Small intestine (tissue), 7 donors: ENCODE measurements around the gene AQP12B. TPM values are rescaled to one million over a fixed set of nuclear protein-coding genes. Genes with fewer than 3 reads are reported as not detected.
A peak's percentile ranks its signal among the peaks of the same experiment; 100 is the strongest.
"Not testable (repeated sequence)": the region's sequence is repeated elsewhere in the genome, so short reads cannot be mapped to it uniquely, and the experiment has no call there.

Experiments
- DNase-seq, 2 donors: peaks; one replicate each; pipeline versions ENCODE4 v3.0.0 to v3.0.0-alpha.2; 2013
- FAIRE-seq: peaks from 2 replicates; lab custom pipeline; 2012; peaks lifted over from hg19 to GRCh38; lab: Jason Lieb, UNC
- H3K27ac ChIP-seq, 3 donors: one replicate each; pipeline ENCODE4 v1.5.1; 2013; ENCODE audit warnings: low read length in 2 of 3, mild to moderate bottlenecking in 2 of 3, control low read depth in 1 of 3, inconsistent platforms in 1 of 3, low read depth in 1 of 3, moderate library complexity in 1 of 3
- H3K27me3 ChIP-seq, 3 donors: one replicate each; pipeline ENCODE4 v1.6.1; 2013; ENCODE audit warnings: low read length in 3 of 3, inconsistent platforms in 1 of 3; ENCODE audit not compliant: control insufficient read depth in 3 of 3, insufficient read depth in 3 of 3
- H3K36me3 ChIP-seq, 3 donors: one replicate each; pipeline ENCODE4 v1.6.1; 2013; ENCODE audit warnings: low read length in 3 of 3, inconsistent platforms in 1 of 3, low read depth in 1 of 3, mild to moderate bottlenecking in 1 of 3, moderate library complexity in 1 of 3; ENCODE audit not compliant: control insufficient read depth in 3 of 3, insufficient read depth in 2 of 3
- H3K4me1 ChIP-seq, 3 donors: one replicate each; pipeline ENCODE4 v1.6.1; 2013; ENCODE audit warnings: low read length in 2 of 3, inconsistent platforms in 1 of 3, low read depth in 1 of 3, mild to moderate bottlenecking in 1 of 3, moderate library complexity in 1 of 3; ENCODE audit not compliant: control insufficient read depth in 3 of 3, insufficient read depth in 2 of 3
- H3K4me3 ChIP-seq, 3 donors: one replicate each; pipeline ENCODE4 v1.5.1; 2013; ENCODE audit warnings: low read length in 3 of 3, control low read depth in 1 of 3, inconsistent platforms in 1 of 3, low read depth in 1 of 3, mild to moderate bottlenecking in 1 of 3, moderate library complexity in 1 of 3
- H3K9me3 ChIP-seq, 2 donors: one replicate each; pipeline ENCODE4 v1.6.1; 2013; ENCODE audit warnings: low read depth in 1 of 2, low read length in 1 of 2; ENCODE audit not compliant: control insufficient read depth in 2 of 2, insufficient read depth in 1 of 2
- WGBS, 3 donors: extraction: QIAGEN DNeasy Blood & Tissue Kit; methylation state at CpG; one replicate each; pipeline ENCODE4 v1.1.7; 2013; 5-methylcytosine and 5-hydroxymethylcytosine counted together
- polyA plus RNA-seq, 4 donors: library from polyadenylated mRNA; stranded (reverse) in 3 of 4; unstranded in 1 of 4; fragments of 200-250 nt in 3 of 4; fragments of 120-200 nt in 1 of 4; gene quantifications; one replicate each; pipeline versions ENCODE4 v1.2.1 to v1.2.3, GENCODE V29; 2013
- donor health status: healthy with polysubstance abuse.
- donor health status: control.
- donor health status: control.
- donor health status: Bipolar disorder and iron deficiency.
- donor health status: healthy.

Gene AQP12B
- polyA plus RNA-seq, 4 donors: 1.3 to 11.5 TPM; not detected in 2

DNA sequence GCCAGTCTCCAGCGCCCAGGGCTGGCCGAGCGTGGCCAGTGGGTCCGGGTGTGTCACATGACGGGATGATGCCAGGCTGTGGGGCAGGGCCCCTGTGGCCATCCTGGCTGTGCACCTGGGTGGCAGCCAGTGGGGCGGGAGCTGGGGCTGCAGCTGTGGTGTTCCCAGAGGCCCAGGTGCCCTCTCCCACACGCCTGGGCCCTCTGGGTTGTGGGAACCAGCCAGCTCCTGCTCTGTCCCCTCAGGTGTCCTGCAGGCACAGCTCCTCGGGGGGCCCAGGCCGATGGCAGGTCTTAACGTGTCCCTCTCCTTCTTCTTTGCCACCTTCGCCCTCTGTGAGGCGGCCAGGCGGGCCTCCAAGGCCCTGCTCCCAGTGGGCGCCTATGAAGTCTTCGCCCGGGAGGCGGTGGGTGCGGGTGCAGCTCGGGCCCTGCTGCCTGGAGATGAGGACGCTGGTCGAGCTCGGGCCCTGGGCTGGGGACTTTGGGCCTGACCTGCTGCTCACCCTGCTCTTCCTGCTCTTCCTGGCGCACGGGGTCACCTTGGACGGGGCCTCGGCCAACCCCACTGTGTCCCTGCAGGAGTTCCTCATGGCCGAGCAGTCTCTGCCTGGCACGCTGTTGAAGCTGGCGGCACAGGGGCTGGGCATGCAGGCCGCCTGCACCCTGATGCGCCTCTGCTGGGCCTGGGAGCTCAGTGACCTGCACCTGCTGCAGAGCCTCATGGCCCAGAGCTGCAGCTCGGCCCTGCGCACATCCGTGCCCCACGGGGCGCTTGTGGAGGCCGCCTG, 9.1 kb upstream of the AQP12B start, which contains the start of gene AQP12A:
TSS of gene AQP12A (plus strand) at position 236 of the 790 bp plus-strand sequence. CDS start at position 284, 48 bp downstream.
- H3K36me3 ChIP-seq, FAIRE-seq, H3K27me3 ChIP-seq, H3K9me3 ChIP-seq, DNase-seq: not testable (repeated sequence)
- Histone ChIP-seq H3K27ac (peak within 1 kb of the TSS in 1 of 3 donors; percentile 69), H3K4me3 (peak within 1 kb of the TSS in 1 of 3 donors; percentile 30), H3K4me1 (peaks cover 0 to 18% (median 0%) of the 10 kb centered on the region in 3 donors)
- WGBS, 3 donors: 64 to 82% (median 74%) methylated on average over 9 to 32 of the region's 37 CpGs

DNA sequence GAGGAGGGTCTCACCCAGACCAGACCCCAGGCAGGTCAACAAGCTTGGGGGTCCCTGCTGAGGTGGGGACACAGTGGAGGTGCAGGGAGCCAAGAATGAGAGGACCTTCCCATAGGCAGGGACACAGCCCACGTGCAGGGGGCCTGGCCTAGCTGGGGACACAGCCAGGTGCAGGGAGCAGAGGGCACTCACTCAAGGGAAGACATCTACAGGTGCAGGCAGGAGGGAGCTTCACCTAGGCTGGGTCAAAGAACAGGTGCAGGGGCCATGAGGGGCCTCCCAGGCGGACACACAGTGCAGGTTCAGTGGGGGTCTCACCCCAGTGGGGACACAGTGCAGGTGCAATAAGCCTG, 8.4 kb upstream of the AQP12B start:
- H3K27me3 ChIP-seq, H3K36me3 ChIP-seq, H3K9me3 ChIP-seq, FAIRE-seq, H3K4me3 ChIP-seq: not testable (repeated sequence)
- Histone ChIP-seq H3K4me1 (peaks cover 0 to 25% (median 0%) of the 10 kb centered on the region in 3 donors), H3K27ac (peak overlapping the region in 1 of 3 donors; percentile 69)
- peak in 1 of 2 donors; percentile 53 for DNase-seq
- WGBS, 3 donors: 17 to 30% (median 20%) methylated on average over 1 of the region's 2 CpGs

DNA sequence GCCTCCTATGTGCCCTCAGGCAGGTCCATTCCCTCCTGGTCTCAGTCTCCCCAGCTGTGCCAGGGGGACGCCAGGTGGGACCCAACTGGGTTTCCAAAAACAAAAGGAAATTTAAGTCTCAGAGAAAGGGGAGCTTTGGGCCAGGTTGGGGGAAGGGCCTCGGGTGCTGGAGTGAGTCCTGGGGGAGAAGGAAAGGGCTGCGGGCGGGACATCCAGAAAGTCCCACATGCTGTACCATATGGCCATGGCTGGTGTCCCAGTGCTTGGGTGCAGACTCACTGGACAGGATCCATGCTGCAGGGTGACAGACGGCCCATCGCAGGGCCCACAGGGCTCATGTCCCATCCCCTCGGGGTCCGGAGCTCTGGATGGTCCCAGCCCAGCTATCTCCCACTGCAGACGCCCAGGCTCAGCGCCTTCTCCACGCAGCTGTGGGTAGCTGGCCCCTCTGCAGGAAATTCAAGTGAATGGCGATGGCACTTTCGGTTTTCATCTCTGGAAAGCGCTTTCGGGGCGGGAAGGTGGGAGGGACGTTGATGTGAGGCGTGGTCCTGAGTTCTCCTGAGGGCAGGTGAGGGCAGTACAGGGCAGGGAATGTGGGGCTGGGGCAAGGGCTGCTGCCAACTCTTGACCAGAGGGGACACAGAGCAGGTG, 7.9 kb upstream of the AQP12B start:
- not testable (repeated sequence) for H3K27me3 ChIP-seq, FAIRE-seq, H3K9me3 ChIP-seq, H3K36me3 ChIP-seq
- H3K27ac ChIP-seq: peak overlapping the region in 2 of 3 donors; percentile 53 to 68
- DNase-seq: peak in 1 of 2 donors; percentile 12
- H3K4me3 ChIP-seq: peak overlapping the region in 1 of 3 donors; percentile 30
- H3K4me1 ChIP-seq: peaks cover 0 to 30% (median 2%) of the 10 kb centered on the region in 3 donors
- 23 to 50% (median 37%) methylated on average over 3 to 8 of the region's 18 CpGs for WGBS, 3 donors

- WGBS, 3 donors: 64 to 66% (median 66%) methylated on average over 7 to 11 of the region's 11 CpGs
- no peak for DNase-seq
Measured at GRCh38 chr2:240689975-240690374, 7.3 kb upstream of the AQP12B start.

DNA sequence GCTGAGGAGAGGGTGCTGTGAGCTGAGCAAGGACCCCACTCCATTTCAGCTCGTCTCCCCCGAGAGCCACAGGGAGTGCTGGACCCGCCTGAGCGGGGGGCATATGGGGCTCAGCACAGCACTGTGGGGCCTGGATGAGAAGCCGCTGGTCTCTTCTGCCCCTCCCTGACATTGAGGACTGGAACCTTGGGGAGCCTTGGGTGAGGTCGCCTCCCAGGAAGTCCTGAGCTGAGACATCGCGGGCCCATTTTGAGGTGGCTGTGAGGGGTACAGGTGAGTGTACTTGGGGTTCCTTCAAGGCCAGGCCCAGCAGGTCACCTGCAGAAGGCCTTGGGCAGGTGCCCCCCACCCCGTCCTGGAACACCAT, 5.9 kb upstream of the AQP12B start:
- DNase-seq (no peak), FAIRE-seq (no peak)
- Histone ChIP-seq H3K9me3 (no peaks in the 10 kb centered on the region), H3K4me1 (peaks cover 0 to 31% (median 2%) of the 10 kb centered on the region in 3 donors), H3K36me3 (peaks cover 0 to 8% (median 0%) of the 10 kb centered on the region in 3 donors), H3K27ac (no peak overlapping the region), H3K27me3 (no peaks in the 10 kb centered on the region), H3K4me3 (no peak overlapping the region)
- WGBS, 3 donors: 89 to 97% (median 92%) methylated on average over 9 of the region's 9 CpGs

More at GRCh38 chr2:240689975-240690374, 7.3 kb upstream of the AQP12B start:
- H3K4me1 ChIP-seq: peaks cover 0 to 31% (median 2%) of the 10 kb centered on the region in 3 donors
- H3K36me3 ChIP-seq: peaks cover 0 to 8% (median 0%) of the 10 kb centered on the region in 3 donors
- no peak overlapping the region for H3K4me3 ChIP-seq
- FAIRE-seq: no peak
- no peaks in the 10 kb centered on the region for H3K9me3 ChIP-seq
- peak overlapping the region in 1 of 3 donors; percentile 53 for H3K27ac ChIP-seq
- no peaks in the 10 kb centered on the region for H3K27me3 ChIP-seq

GRCh38 chr2:240687741-240688552, 5.3 kb upstream of the AQP12B start:
- WGBS, 3 donors: 81 to 85% (median 83%) methylated on average over 10 to 14 of the region's 14 CpGs
- FAIRE-seq (no peak), DNase-seq (no peak)
- no peak overlapping the region for H3K27ac ChIP-seq
- H3K36me3 ChIP-seq: peaks cover 0 to 8% (median 0%) of the 10 kb centered on the region in 3 donors
- peaks cover 0 to 31% (median 2%) of the 10 kb centered on the region in 3 donors for H3K4me1 ChIP-seq
- H3K9me3 ChIP-seq: no peaks in the 10 kb centered on the region
- no peak overlapping the region for H3K4me3 ChIP-seq
- H3K27me3 ChIP-seq: no peaks in the 10 kb centered on the region

- DNase-seq (no peak), FAIRE-seq (no peak)
- peaks cover 0 to 8% (median 0%) of the 10 kb centered on the region in 3 donors for H3K36me3 ChIP-seq
- H3K9me3 ChIP-seq: no peaks in the 10 kb centered on the region
- peaks cover 0 to 31% (median 2%) of the 10 kb centered on the region in 3 donors for H3K4me1 ChIP-seq
- peak overlapping the region in 1 of 3 donors; percentile 82 for H3K27ac ChIP-seq
- H3K4me3 ChIP-seq: peak overlapping the region in 1 of 3 donors; percentile 29
- 67 to 81% (median 77%) methylated on average over 18 to 20 of the region's 20 CpGs for WGBS, 3 donors
- H3K27me3 ChIP-seq: no peaks in the 10 kb centered on the region
Measured at GRCh38 chr2:240687045-240687740, 4.5 kb upstream of the AQP12B start.
